ENCODE results near the gene HOMER3.

HOMER3 gene

DNA sequence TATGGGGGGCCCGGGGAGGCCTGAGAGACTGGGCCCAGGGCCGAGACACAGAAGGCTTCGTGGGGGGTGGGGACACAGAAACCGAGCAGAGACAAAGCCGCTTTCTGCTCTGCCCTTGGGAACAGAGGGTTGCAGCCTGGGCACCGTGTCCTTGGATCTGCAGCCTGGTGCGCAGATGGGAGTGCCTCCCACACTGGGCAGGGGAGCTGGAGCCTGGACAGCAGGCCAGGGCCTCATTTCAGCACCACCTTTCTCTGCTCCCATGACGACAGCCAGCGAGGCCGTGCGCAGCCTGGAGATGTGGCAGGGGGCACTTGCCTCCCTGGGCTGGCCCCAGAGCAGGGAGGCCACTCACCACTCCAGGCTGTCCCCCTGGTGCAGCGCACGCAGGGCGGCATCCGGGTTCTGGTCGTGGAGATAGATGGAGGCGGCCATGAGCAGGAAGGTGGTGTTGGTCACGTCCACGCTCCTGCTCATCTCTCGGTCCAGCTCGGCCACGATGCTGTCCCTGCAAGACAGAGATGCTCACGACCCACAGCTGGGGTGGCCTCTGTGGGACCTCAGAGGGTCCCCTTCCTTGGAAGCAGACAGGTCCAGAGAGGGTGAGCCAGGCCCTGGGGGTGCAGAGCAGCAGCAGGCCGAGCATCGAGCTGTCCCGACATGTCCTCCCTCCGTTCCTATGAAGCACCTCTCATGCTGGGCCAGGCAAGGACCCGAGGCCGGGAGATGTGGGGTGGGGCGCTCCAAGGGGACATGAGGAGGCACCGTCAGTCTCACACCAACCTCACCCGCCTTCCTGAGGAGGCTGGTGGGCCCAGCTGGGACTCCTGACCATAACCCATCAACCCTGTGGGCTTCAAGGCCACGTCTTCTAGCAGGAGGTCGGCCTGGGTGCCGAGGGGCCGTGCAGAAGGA, 34.2 kb downstream of the HOMER3 start (continued):
- TF ChIP-seq ZBTB21 (tag by site-specific recombination; IDR thresholded peaks at IDR 0.05) (no peak), ZNF785 (tag by site-specific recombination; IDR thresholded peaks at IDR 0.05) (no peak), ZNF791 (tag by site-specific recombination; IDR thresholded peaks at IDR 0.05) (no peak), ZFP41 (tag by site-specific recombination; IDR thresholded peaks at IDR 0.05; ENCODE audit: borderline replicate concordance) (no peak), ZNF658 (tag by site-specific recombination; IDR thresholded peaks at IDR 0.05) (no peak), ZBTB8A (tag by site-specific recombination; IDR thresholded peaks at IDR 0.05) (no peak)
- TF ChIP-seq, protein P1, sequence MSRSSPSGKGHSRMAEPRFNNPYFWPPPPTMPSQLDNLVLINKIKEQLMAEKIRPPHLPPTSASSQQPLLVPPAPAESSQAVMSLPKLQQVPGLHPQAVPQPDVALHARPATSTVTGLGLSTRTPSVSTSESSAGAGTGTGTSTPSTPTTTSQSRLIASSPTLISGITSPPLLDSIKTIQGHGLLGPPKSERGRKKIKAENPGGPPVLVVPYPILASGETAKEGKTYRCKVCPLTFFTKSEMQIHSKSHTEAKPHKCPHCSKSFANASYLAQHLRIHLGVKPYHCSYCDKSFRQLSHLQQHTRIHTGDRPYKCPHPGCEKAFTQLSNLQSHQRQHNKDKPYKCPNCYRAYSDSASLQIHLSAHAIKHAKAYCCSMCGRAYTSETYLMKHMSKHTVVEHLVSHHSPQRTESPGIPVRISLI (tag by site-specific recombination; IDR thresholded peaks at IDR 0.05), result no peak

GRCh38 chr19:18905513-18906236, 35.3 kb downstream of the HOMER3 start:
- Histone ChIP-seq H3K4me1 (ENCODE audit: control insufficient read depth, insufficient read depth, low read length) (no peaks in the 10 kb centered on the region), H3K9me3 (ENCODE audit: control insufficient read depth, insufficient read depth, low read depth, low read length) (no peaks in the 10 kb centered on the region), H3K36me3 (ENCODE audit: control insufficient read depth in 2 of 2, insufficient read depth in 1 of 2, low read length in 2 of 2) (peaks cover 0 to 75% of the 10 kb centered on the region in 2 experiments; a peak in 2 of 3 replicates), H3K27ac (ENCODE audit: extremely low read depth, low read depth, low read length) (no peak overlapping the region), H3K4me3 (ENCODE audit: low read depth, low read length) (no peak overlapping the region)
- TF ChIP-seq ZNF2 (tag by site-specific recombination; IDR thresholded peaks at IDR 0.05) (no peak), ZNF341 (tag by site-specific recombination; IDR thresholded peaks at IDR 0.05; ENCODE audit: low read depth) (no peak), ZFHX2 (tag by site-specific recombination; conservative IDR thresholded peaks at IDR 0.05) (peak; percentile 67), EGR2 (tag by site-specific recombination; IDR thresholded peaks at IDR 0.05; ENCODE audit: low read depth) (peak; percentile 69; the same call in 1 of the 2 replicates), ZNF175 (tag by site-specific recombination; IDR thresholded peaks at IDR 0.05) (no peak), ZFP69B (tag by site-specific recombination; IDR thresholded peaks at IDR 0.05) (no peak)
- POLR2A ChIA-PET, result no interaction called here
- CTCF ChIA-PET, result interaction anchor here (0.6 kb wide), 1 partner anchor 87 kb away, joined by 3 read pairs; no protein-coding TSS in a partner anchor

GRCh38 chr19:18905058-18905456, 36.0 kb downstream of the HOMER3 start:
- Histone ChIP-seq H3K4me1 (ENCODE audit: control insufficient read depth, insufficient read depth, low read length) (no peaks in the 10 kb centered on the region), H3K4me3 (ENCODE audit: low read depth, low read length) (no peak overlapping the region), H3K27ac (ENCODE audit: extremely low read depth, low read depth, low read length) (no peak overlapping the region), H3K9me3 (ENCODE audit: control insufficient read depth, insufficient read depth, low read depth, low read length) (no peaks in the 10 kb centered on the region), H3K36me3 (ENCODE audit: control insufficient read depth in 2 of 2, insufficient read depth in 1 of 2, low read length in 2 of 2) (peaks cover 0 to 75% of the 10 kb centered on the region in 2 experiments; a peak in 2 of 3 replicates)
- POLR2A ChIA-PET, result no interaction called here
- CTCF ChIA-PET, result interaction anchor here (0.9 kb wide), 1 partner anchor 9 kb away, joined by 3 read pairs; the partner anchor contains the start of gene CERS1
- TF ChIP-seq ZNF791 (tag by site-specific recombination; IDR thresholded peaks at IDR 0.05) (no peak), GLIS1 (tag by site-specific recombination; IDR thresholded peaks at IDR 0.05) (peak; percentile 72)

GRCh38 chr19:18904334-18905057, 36.5 kb downstream of the HOMER3 start:
- no peak overlapping the region for H3K27ac ChIP-seq (ENCODE audit: extremely low read depth, low read depth, low read length)
- no peaks in the 10 kb centered on the region for H3K4me1 ChIP-seq (ENCODE audit: control insufficient read depth, insufficient read depth, low read length)
- POLR2A ChIA-PET, result no interaction called here
- no peaks in the 10 kb centered on the region for H3K9me3 ChIP-seq (ENCODE audit: control insufficient read depth, insufficient read depth, low read depth, low read length)
- peaks cover 0 to 75% of the 10 kb centered on the region in 2 experiments; a peak in 2 of 3 replicates for H3K36me3 ChIP-seq (ENCODE audit: control insufficient read depth in 2 of 2, insufficient read depth in 1 of 2, low read length in 2 of 2)
- no peak overlapping the region for H3K4me3 ChIP-seq (ENCODE audit: low read depth, low read length)
- CTCF ChIA-PET, result interaction anchor here (0.9 kb wide), 1 partner anchor 9 kb away, joined by 3 read pairs; the partner anchor contains the start of gene CERS1
- TF ChIP-seq REST (tag by site-specific recombination; IDR thresholded peaks at IDR 0.05) (peak; percentile 54), ZNF175 (tag by site-specific recombination; IDR thresholded peaks at IDR 0.05) (no peak)

Data from HEK293 (cell line).